HG03039 (cell line): ENCODE measurements around the gene SBNO1.
"Not testable (repeated sequence)": the region's sequence is repeated elsewhere in the genome, so short reads cannot be mapped to it uniquely, and the experiment has no call there.

ENCODE experiments used
- ATAC-seq: cut with Tn5 transposase; IDR thresholded peaks from one replicate; pipeline ENCODE4 v1.9.1; 2021; ENCODE audit warnings: mild to moderate bottlenecking, moderate library complexity; ENCODE audit not compliant: unreplicated experiment

Gene SBNO1

GRCh38 chr12:123356159-123356670, 8.4 kb downstream of the SBNO1 start:
- no peak for ATAC-seq

GRCh38 chr12:123354600-123354999, 10.0 kb downstream of the SBNO1 start:
- no peak for ATAC-seq

- no peak for ATAC-seq
These were observed 13.3 kb downstream of the SBNO1 start for GRCh38 chr12:123351349-123351748.

GRCh38 chr12:123346946-123347345, 17.7 kb downstream of the SBNO1 start:
- ATAC-seq: no peak

GRCh38 chr12:123344086-123344485, 20.6 kb downstream of the SBNO1 start:
- no peak for ATAC-seq

- no peak for ATAC-seq
These were observed 27.6 kb downstream of the SBNO1 start for GRCh38 chr12:123337070-123337469.

- ATAC-seq: no peak
These were observed 28.1 kb downstream of the SBNO1 start for GRCh38 chr12:123336530-123336929.

- ATAC-seq: no peak
These were observed 29.2 kb downstream of the SBNO1 start for GRCh38 chr12:123335490-123335889.

- no peak for ATAC-seq
These were observed 34.8 kb downstream of the SBNO1 start for GRCh38 chr12:123329799-123330198.

GRCh38 chr12:123319826-123320225, 44.8 kb downstream of the SBNO1 start:
- ATAC-seq: no peak

GRCh38 chr12:123319273-123319672, 45.4 kb downstream of the SBNO1 start:
- no peak for ATAC-seq

GRCh38 chr12:123313046-123313445, 51.6 kb downstream of the SBNO1 start:
- not testable (repeated sequence) for ATAC-seq

- ATAC-seq: no peak
These were observed 58.4 kb downstream of the SBNO1 start for GRCh38 chr12:123306200-123306599.

GRCh38 chr12:123305136-123305535, 59.5 kb downstream of the SBNO1 start:
- no peak for ATAC-seq

GRCh38 chr12:123293178-123293760, 71.4 kb downstream of the SBNO1 start:
- ATAC-seq: no peak

- no peak for ATAC-seq
These were observed 74.7 kb downstream of the SBNO1 start for GRCh38 chr12:123289911-123290310.

GRCh38 chr12:123288751-123289346, 75.8 kb downstream of the SBNO1 start:
- ATAC-seq: no peak

GRCh38 chr12:123286652-123287373, 77.8 kb downstream of the SBNO1 start:
- ATAC-seq: no peak

- ATAC-seq: no peak
These were observed 80.0 kb downstream of the SBNO1 start for GRCh38 chr12:123284669-123285068.

- ATAC-seq: no peak
These were observed 81.2 kb downstream of the SBNO1 start for GRCh38 chr12:123283461-123283860.

GRCh38 chr12:123282111-123282510, 82.5 kb downstream of the SBNO1 start:
- ATAC-seq: no peak

GRCh38 chr12:123280971-123281370, 83.7 kb downstream of the SBNO1 start:
- ATAC-seq: no peak
